Activated B cell treated with CpG ODN at 0.5 μM for 24 hours (primary cell): ENCODE data around the gene PCNP. TPM values are rescaled to one million over a fixed set of nuclear protein-coding genes. Genes with fewer than 3 reads are reported as not detected.

Source experiments
- ATAC-seq: fragments of 200-7000 bp; cut with Tn5 transposase; one replicate; pipeline ENCODE4 v1.10.0; 2021; ENCODE audit warnings: low read depth, mild to moderate bottlenecking, moderate library complexity
- CTCF ChIA-PET: fragments of 350-600 bp; sonication (Branson Sonifier 250); formaldehyde crosslinking; loops from one replicate; lab custom pipeline; 2021; ENCODE audit warnings: antibody characterized with exemption; lab: Charles Lee
- POLR2A ChIA-PET: fragments of 350-600 bp; sonication (Branson Sonifier 250); formaldehyde crosslinking; loops from one replicate; lab custom pipeline; 2021; ENCODE audit warnings: antibody characterized with exemption; lab: Charles Lee
- DNase-seq: peaks from one replicate; pipeline ENCODE4 v3.0.0; 2022
- H3K27ac Mint-ChIP-seq: one replicate; pipeline ENCODE4 v1.8.0; 2020; ENCODE audit warnings: mixed read lengths
- H3K27me3 Mint-ChIP-seq: one replicate; pipeline ENCODE4 v1.8.0; 2021; ENCODE audit warnings: mixed read lengths
- H3K36me3 Mint-ChIP-seq: one replicate; pipeline ENCODE4 v1.8.0; 2021; ENCODE audit warnings: low read depth, mixed read lengths
- H3K4me1 Mint-ChIP-seq: one replicate; pipeline ENCODE4 v1.8.0; 2021; ENCODE audit warnings: mixed read lengths
- H3K4me3 Mint-ChIP-seq: one replicate; pipeline ENCODE4 v1.8.0; 2020; ENCODE audit warnings: mild to moderate bottlenecking, mixed read lengths
- H3K9me3 Mint-ChIP-seq: one replicate; pipeline ENCODE4 v1.8.0; 2020; ENCODE audit warnings: mixed read lengths
- CTCF ChIP-seq: fragments of 200-600 bp; IDR thresholded peaks from one replicate; pipeline ENCODE4 v1.8.0; 2022; ENCODE audit warnings: antibody characterized with exemption, mild to moderate bottlenecking
- intact Hi-C: fragments of 100-400 bp; cut with micrococcal nuclease; formaldehyde crosslinking; loops from one replicate; pipeline ENCODE4 v1.15.1; 2024
- total RNA-seq: library from RNA; stranded (reverse); gene quantifications from 2 replicates; pipeline ENCODE4 v1.2.3, GENCODE V29; 2022

The PCNP gene
- total RNA-seq: 149 TPM in 2 replicates

DNA sequence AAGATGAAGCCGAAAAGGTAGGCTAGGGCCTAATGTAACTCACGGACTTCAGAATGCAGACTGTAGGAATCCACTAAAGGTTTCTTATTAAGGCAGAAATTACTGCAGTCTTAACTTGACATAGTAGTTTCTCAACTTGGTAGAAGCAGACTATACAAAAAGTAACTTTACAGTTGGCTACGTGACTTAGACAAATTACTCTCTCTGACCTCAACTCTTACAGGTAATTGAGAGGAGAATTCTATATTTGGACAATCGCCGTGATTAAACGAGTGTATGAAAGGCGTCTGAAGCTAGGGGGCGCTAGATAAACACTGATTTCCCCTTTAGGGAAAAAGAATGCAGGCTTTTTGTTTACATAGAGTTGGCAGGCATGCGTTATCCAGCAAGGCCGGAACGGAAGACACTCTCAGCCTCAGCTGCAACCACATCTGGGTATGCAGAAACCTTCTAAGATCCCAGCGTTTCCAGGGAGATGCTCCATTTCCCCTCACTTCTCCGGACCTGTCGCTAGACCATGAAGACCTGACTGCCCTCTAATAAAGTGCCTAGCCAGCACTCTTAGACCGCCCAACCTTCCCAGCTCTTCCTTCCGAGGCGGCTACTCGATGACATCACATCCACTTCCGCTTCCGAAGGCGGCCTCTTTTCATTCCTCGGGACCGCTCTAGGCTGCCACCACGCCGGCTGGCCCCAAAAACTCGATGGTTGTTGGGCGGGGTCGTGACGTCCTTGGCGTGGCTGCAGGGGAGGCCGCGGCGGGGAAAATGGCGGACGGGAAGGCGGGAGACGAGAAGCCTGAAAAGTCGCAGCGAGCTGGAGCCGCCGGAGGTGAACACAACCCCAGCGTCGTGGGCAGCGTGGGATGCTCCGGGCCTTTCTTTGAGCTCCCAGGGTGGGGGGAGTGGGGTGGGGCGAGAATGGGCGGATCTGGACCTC lies at the start of gene PCNP:
Gene PCNP (plus strand): TSS at position 732 of the 939 bp plus-strand sequence. CDS start 36 bp downstream, at position 768.
- ATAC-seq (peak; percentile 85), DNase-seq (peak; percentile 97)
- Mint-ChIP-seq H3K4me3 (peak within 1 kb of the TSS; percentile 99), H3K9me3 (no peaks in the 10 kb centered on the region), H3K4me1 (peaks cover 45% of the 10 kb centered on the region), H3K27ac (peak within 1 kb of the TSS; percentile 96), H3K36me3 (peaks cover 35% of the 10 kb centered on the region), H3K27me3 (no peaks in the 10 kb centered on the region)
- no peak for TF ChIP-seq CTCF
- intact Hi-C loops: loop anchor here (1.0 to 10.0 kb wide), 16 partner anchors 12 to 1759 kb away; partner anchors contain the start of genes CEP97, CMSS1, LNP1 and NIT2
- POLR2A ChIA-PET: interaction anchor here (0.7 to 3.2 kb wide), 16 partner anchors 11 to 1756 kb away, joined by 3 to 94 read pairs (median 4); partner anchors contain the start of genes CEP97, CMSS1, NXPE3 and RPL24
- CTCF ChIA-PET: interaction anchor here (1.0 to 1.8 kb wide), 7 partner anchors 9 to 229 kb away, joined by 3 to 10 read pairs (median 4); partner anchors contain the start of genes TRMT10C and ZBTB11

- H3K4me3 Mint-ChIP-seq: no peak overlapping the region
- ChIA-PET POLR2A (no interaction called here), CTCF (interaction anchor here (0.6 kb wide), 1 partner anchor 110 kb away, joined by 4 read pairs; no protein-coding TSS in a partner anchor)
- peaks cover 4% of the 10 kb centered on the region for H3K9me3 Mint-ChIP-seq
- no peaks in the 10 kb centered on the region for H3K27me3 Mint-ChIP-seq
- H3K36me3 Mint-ChIP-seq: no peaks in the 10 kb centered on the region
- DNase-seq: no peak
- H3K27ac Mint-ChIP-seq: no peak overlapping the region
- no peak for TF ChIP-seq CTCF
- intact Hi-C loops: no loop called here
- H3K4me1 Mint-ChIP-seq: no peaks in the 10 kb centered on the region
- no peak for ATAC-seq
Observed at GRCh38 chr3:101527441-101527840, 46.5 kb upstream of the PCNP start.

DNA sequence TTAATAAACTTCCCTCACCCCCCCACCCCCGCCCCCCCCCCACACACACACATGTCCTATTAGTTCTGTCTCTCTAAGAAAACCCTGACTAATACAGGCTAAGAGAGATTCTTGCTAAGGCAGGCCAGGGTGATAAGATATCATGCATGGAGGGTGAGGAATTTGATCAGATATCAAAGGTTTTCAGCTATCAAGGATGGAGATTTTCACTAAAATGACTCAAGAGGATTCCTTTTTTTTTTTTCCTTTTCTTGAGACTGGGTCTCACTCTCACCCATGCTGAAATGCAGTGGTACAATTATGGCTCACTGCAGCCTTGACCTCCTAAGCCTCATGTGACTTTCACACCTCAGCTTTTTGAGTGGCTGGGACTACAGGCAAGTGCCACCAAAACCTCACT lies 46.1 kb upstream of the PCNP start:
- Mint-ChIP-seq H3K4me1 (no peaks in the 10 kb centered on the region), H3K27me3 (peaks cover under 1% of the 10 kb centered on the region), H3K9me3 (peaks cover 4% of the 10 kb centered on the region), H3K36me3 (no peaks in the 10 kb centered on the region), H3K4me3 (no peak overlapping the region), H3K27ac (no peak overlapping the region)
- intact Hi-C loops: no loop called here
- ATAC-seq (no peak), DNase-seq (no peak)
- no peak for TF ChIP-seq CTCF
- ChIA-PET CTCF (interaction anchor here (0.6 kb wide), 1 partner anchor 109 kb away, joined by 4 read pairs; no protein-coding TSS in a partner anchor), POLR2A (no interaction called here)

DNA sequence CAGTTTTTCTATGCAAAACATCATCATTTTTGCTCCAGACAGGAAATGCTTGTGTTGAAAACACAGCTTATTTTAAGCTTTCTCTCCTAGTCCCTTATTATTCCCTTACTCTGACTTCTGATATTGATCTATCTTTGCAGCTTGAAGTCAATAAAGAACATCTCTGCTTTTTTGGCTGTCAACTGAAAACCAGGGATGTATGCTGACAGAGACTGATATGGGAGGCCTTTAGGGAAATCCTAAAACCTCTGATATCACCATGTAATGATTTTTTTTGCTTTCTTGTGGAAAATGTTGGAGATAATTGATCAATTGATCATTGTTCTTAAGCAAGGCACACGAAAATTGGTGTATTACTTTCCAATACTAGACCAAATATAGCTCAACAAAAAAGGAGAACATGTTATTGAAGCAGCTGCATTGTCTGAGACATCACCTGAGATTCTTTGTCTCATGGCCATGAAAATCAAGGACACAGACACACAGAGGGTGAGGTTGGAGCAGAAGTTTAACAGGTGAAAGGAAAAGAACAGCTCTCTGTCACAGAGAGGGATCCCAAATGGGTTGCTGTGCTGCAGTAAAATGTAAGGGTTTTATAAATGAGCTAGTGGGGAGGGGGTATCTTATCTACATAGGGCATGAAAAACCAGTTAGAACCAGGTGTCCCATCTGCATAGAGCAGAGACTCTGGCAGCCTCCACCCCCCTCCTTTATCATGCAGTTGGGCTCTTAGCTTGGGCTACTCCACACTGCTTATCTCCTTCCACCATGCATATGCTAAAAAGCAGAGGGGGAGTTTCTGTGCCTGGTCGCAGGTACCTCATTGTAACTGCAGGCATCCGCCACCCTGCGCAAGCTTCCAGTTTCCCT lies 43.9 kb upstream of the PCNP start:
- DNase-seq (no peak), ATAC-seq (no peak)
- Mint-ChIP-seq H3K4me1 (no peaks in the 10 kb centered on the region), H3K9me3 (peaks cover 4% of the 10 kb centered on the region), H3K4me3 (no peak overlapping the region), H3K27me3 (peaks cover 4% of the 10 kb centered on the region), H3K27ac (no peak overlapping the region), H3K36me3 (no peaks in the 10 kb centered on the region)
- CTCF ChIA-PET: no interaction called here
- intact Hi-C loops: no loop called here
- TF ChIP-seq CTCF: no peak
- POLR2A ChIA-PET: no interaction called here
